H1 (cell line): ENCODE results near the gene AP3M1. TPM values are rescaled to one million over a fixed set of nuclear protein-coding genes. Genes with fewer than 3 reads are reported as not detected.

ENCODE experiments used
- CTCF ChIA-PET: fragments of 300-600 bp; sonication (Branson Sonifier 250); formaldehyde crosslinking; loops from one replicate; lab custom pipeline; 2021; ENCODE audit not compliant: partially characterized antibody; lab: Charles Lee
- POLR2A ChIA-PET: fragments of 300-600 bp; sonication (Branson Sonifier 250); formaldehyde crosslinking; loops from one replicate; lab custom pipeline; 2021; ENCODE audit warnings: inconsistent platforms; ENCODE audit not compliant: partially characterized antibody; lab: Charles Lee
- DNase-seq, 2 experiments: peaks; one replicate each; pipeline versions ENCODE4 v3.0.0 to v3.0.0-alpha.2; 2010 to 2022; ENCODE audit warnings: low spot score in 2 of 2, low read depth in 1 of 2, mixed read lengths in 1 of 2
- FAIRE-seq: peaks from 2 replicates; lab custom pipeline; 2011; peaks lifted over from hg19 to GRCh38; lab: Jason Lieb, UNC
- H2AFZ ChIP-seq: 2 replicates; pipeline ENCODE4 v1.8.1; 2012; ENCODE audit warnings: low read length, inconsistent platforms
- H2AK5ac ChIP-seq: 2 replicates; pipeline ENCODE4 v1.6.1; 2013; ENCODE audit warnings: low read depth, low read length
- H2BK120ac ChIP-seq: replicated peaks from 2 replicates; pipeline ENCODE3; 2013; ENCODE audit warnings: low read depth, low read length, inconsistent platforms
- H2BK12ac ChIP-seq: 2 replicates; pipeline ENCODE4 v1.6.1; 2013; ENCODE audit warnings: low read depth, low read length
- H2BK15ac ChIP-seq: 2 replicates; pipeline ENCODE4 v1.6.1; 2013; ENCODE audit warnings: low read length
- H2BK20ac ChIP-seq: 2 replicates; pipeline ENCODE4 v1.6.1; 2013; ENCODE audit warnings: low read length
- H2BK5ac ChIP-seq: 2 replicates; pipeline ENCODE4 v1.6.1; 2013; ENCODE audit warnings: low read depth, low read length
- H3K14ac ChIP-seq: 2 replicates; pipeline ENCODE4 v1.6.1; 2013; ENCODE audit warnings: inconsistent platforms; ENCODE audit not compliant: insufficient read length
- H3K18ac ChIP-seq: 2 replicates; pipeline ENCODE4 v1.6.1; 2013; ENCODE audit warnings: low read length; ENCODE audit errors: extremely low read depth
- H3K23ac ChIP-seq: 2 replicates; pipeline ENCODE4 v1.6.1; 2013; ENCODE audit warnings: inconsistent platforms; ENCODE audit not compliant: insufficient read length
- H3K23me2 ChIP-seq: 2 replicates; pipeline ENCODE4 v1.6.1; 2013; ENCODE audit warnings: low read depth, low read length
- H3K27ac ChIP-seq: 2 replicates; pipeline ENCODE4 v1.6.1; 2011; ENCODE audit warnings: low read depth, low read length, inconsistent platforms
- H3K27me3 ChIP-seq, 4 experiments: replicated peaks in 1 of 4; 1 replicate in 1 of 4; 2 replicates in 3 of 4; pipeline versions ENCODE4 v1.6.1 to v1.8.1; 2011 to 2013; ENCODE audit warnings: low read length in 3 of 4, mild to moderate bottlenecking in 3 of 4, inconsistent platforms in 2 of 4, mixed read lengths in 2 of 4, moderate library complexity in 1 of 4; ENCODE audit not compliant: control insufficient read depth in 3 of 4, insufficient read depth in 3 of 4; ENCODE audit errors: extremely low read depth in 1 of 4
- H3K36me3 ChIP-seq, 4 experiments: 2 replicates each; pipeline versions ENCODE4 v1.6.1 to v1.8.1; 2011 to 2013; ENCODE audit warnings: mild to moderate bottlenecking in 4 of 4, low read length in 3 of 4, moderate library complexity in 2 of 4, control low read depth in 1 of 4, inconsistent platforms in 1 of 4; ENCODE audit not compliant: insufficient read depth in 4 of 4, control insufficient read depth in 2 of 4
- H3K4ac ChIP-seq: replicated peaks from 2 replicates; pipeline ENCODE3; 2013; ENCODE audit warnings: low read length, low read depth, mixed read lengths, inconsistent platforms; ENCODE audit not compliant: insufficient read length
- H3K4me1 ChIP-seq, 4 experiments: replicated peaks in 1 of 4; 1 replicate in 1 of 4; 2 replicates in 3 of 4; pipeline versions ENCODE4 v1.6.1 to v1.8.1; 2011 to 2013; ENCODE audit warnings: low read length in 3 of 4, inconsistent platforms in 2 of 4, mixed read lengths in 1 of 4; ENCODE audit not compliant: insufficient read depth in 4 of 4, control insufficient read depth in 3 of 4
- H3K4me2 ChIP-seq, 2 experiments: 2 replicates each; pipeline versions ENCODE4 v1.6.1 to v1.8.1; 2011 to 2013; ENCODE audit warnings: low read depth in 2 of 2, low read length in 2 of 2, control low read depth in 1 of 2, inconsistent platforms in 1 of 2, mild to moderate bottlenecking in 1 of 2; ENCODE audit not compliant: insufficient read depth in 1 of 2
- H3K4me3 ChIP-seq, 4 experiments: fragments of 200-600, 300-600 bp in 1 of 4; sonication (generic), shearing (Covaris generic), sonication (Bioruptor Twin) in 1 of 4; 2 replicates each; pipeline versions ENCODE4 v1.5.1 to v1.8.1; 2011 to 2016; ENCODE audit warnings: low read length in 4 of 4, low read depth in 3 of 4, control low read depth in 2 of 4, inconsistent platforms in 2 of 4, mild to moderate bottlenecking in 2 of 4, mixed read lengths in 1 of 4, moderate library complexity in 1 of 4; ENCODE audit not compliant: insufficient read depth in 2 of 4; ENCODE audit errors: extremely low read depth in 1 of 4
- H3K56ac ChIP-seq: replicated peaks from 2 replicates; pipeline ENCODE3; 2013; ENCODE audit warnings: low read depth, mild to moderate bottlenecking, mixed read lengths, low read length, inconsistent platforms; ENCODE audit not compliant: insufficient read length
- H3K79me1 ChIP-seq: 2 replicates; pipeline ENCODE4 v1.6.1; 2013; ENCODE audit warnings: low read depth, low read length, control low read depth
- H3K79me2 ChIP-seq, 2 experiments: 2 replicates each; pipeline versions ENCODE4 v1.6.1 to v1.8.1; 2012 to 2013; ENCODE audit warnings: low read length in 2 of 2, mild to moderate bottlenecking in 2 of 2, inconsistent platforms in 1 of 2; ENCODE audit not compliant: insufficient read depth in 2 of 2, control insufficient read depth in 1 of 2
- H3K9ac ChIP-seq, 4 experiments: replicated peaks in 1 of 4; 1 replicate in 1 of 4; 2 replicates in 3 of 4; pipeline versions ENCODE4 v1.6.1 to v1.8.1; 2011 to 2013; ENCODE audit warnings: low read depth in 3 of 4, low read length in 3 of 4, control low read depth in 2 of 4, mild to moderate bottlenecking in 2 of 4, moderate library complexity in 2 of 4, inconsistent platforms in 1 of 4; ENCODE audit errors: extremely low read depth in 1 of 4
- H3K9me3 ChIP-seq, 2 experiments: 2 replicates each; pipeline versions ENCODE4 v1.6.1 to v1.8.1; 2012 to 2013; ENCODE audit warnings: mild to moderate bottlenecking in 2 of 2, moderate library complexity in 2 of 2, control low read depth in 1 of 2, inconsistent platforms in 1 of 2, low read depth in 1 of 2, low read length in 1 of 2, mixed read lengths in 1 of 2; ENCODE audit not compliant: insufficient read depth in 2 of 2
- H4K20me1 ChIP-seq, 2 experiments: replicated peaks in 1 of 2; 2 replicates each; pipeline versions ENCODE3 to v1.8.1; 2011 to 2013; ENCODE audit warnings: inconsistent platforms in 2 of 2, low read length in 2 of 2, mild to moderate bottlenecking in 1 of 2; ENCODE audit not compliant: insufficient read depth in 2 of 2, control insufficient read depth in 1 of 2
- H4K5ac ChIP-seq: 2 replicates; pipeline ENCODE4 v1.6.1; 2013; ENCODE audit warnings: low read length, low read depth, mixed read lengths, inconsistent platforms; ENCODE audit not compliant: insufficient read length
- H4K8ac ChIP-seq: 2 replicates; pipeline ENCODE4 v1.8.0; 2013; ENCODE audit warnings: mild to moderate bottlenecking, moderate library complexity, low read length, inconsistent platforms; ENCODE audit not compliant: insufficient read depth; ENCODE audit errors: extremely low read depth
- H4K91ac ChIP-seq: replicated peaks from 2 replicates; pipeline ENCODE3; 2013; ENCODE audit warnings: low read length, mixed read lengths, inconsistent platforms; ENCODE audit not compliant: insufficient read length
- CTCF ChIP-seq, 3 experiments: IDR thresholded peaks; 1 replicate in 2 of 3; 2 replicates in 1 of 3; pipeline versions ENCODE4 v1.5.1 to v1.6.1; 2011; ENCODE audit warnings: low read length in 3 of 3, mild to moderate bottlenecking in 3 of 3, inconsistent platforms in 2 of 3, low read depth in 1 of 3, moderate library complexity in 1 of 3; ENCODE audit not compliant: insufficient read depth in 1 of 3; ENCODE audit errors: control extremely low read depth in 1 of 3
- NANOG ChIP-seq: IDR thresholded peaks from 2 replicates; pipeline ENCODE4 v1.6.1; 2011; ENCODE audit warnings: low read length, low read depth, mild to moderate bottlenecking, inconsistent platforms; ENCODE audit not compliant: insufficient read depth, poor library complexity, severe bottlenecking
- WGBS, 2 experiments: shearing (Covaris generic) in 1 of 2; methylation state at CpG; one replicate each; pipeline versions ENCODE4 v1.1.6 to v1.1.7; 2013 to 2015; ENCODE audit warnings: low lambda C conversion rate in 2 of 2, mixed read lengths in 2 of 2, inconsistent platforms in 1 of 2, low coverage in 1 of 2, missing lambda C conversion rate in 1 of 2; ENCODE audit not compliant: insufficient replicate concordance in 2 of 2, insufficient coverage in 1 of 2, insufficient read length in 1 of 2; ENCODE audit errors: extremely low coverage in 1 of 2, missing lambda C conversion rate in 1 of 2; 5-methylcytosine and 5-hydroxymethylcytosine counted together
- polyA plus RNA-seq, 7 experiments: library from polyadenylated mRNA; depleted of rRNA in 3 of 7; stranded (reverse) in 5 of 7; unstranded in 2 of 7; fragments of >200 nt in 5 of 7; fragments of 200-250 nt in 2 of 7; gene quantifications; 1 replicate in 5 of 7; 2 replicates in 1 of 7; 4 replicates in 1 of 7; pipeline versions ENCODE4 v1.2.1 to v1.2.3, GENCODE V29; 2011 to 2013; ENCODE audit warnings: missing spikeins in 2 of 7, mixed read lengths in 2 of 7
- total RNA-seq: library from RNA; stranded (reverse); fragmentation: NEBNext Ultra II Directional; extraction: Animal tissue kit (Norgen Biotek cat#: 25700); gene quantifications from 2 replicates; pipeline ENCODE4 v1.2.1, GENCODE V29; 2021

Gene AP3M1
- total and polyA plus RNA-seq, 2 of the 8 experiments (the other 6 are each of a cell fraction or from before 2014, with no cell fraction given): 23.9 to 38.9 TPM

GRCh38 chr10:74133923-74134820 is 16.5 kb downstream of the AP3M1 start:
- ChIA-PET POLR2A (interaction anchor here (0.6 to 1.7 kb wide), 3 partner anchors 14 to 101 kb away, joined by 3 to 6 read pairs (median 4); partner anchors contain the start of genes ADK and AP3M1), CTCF (interaction anchor here (0.6 to 1.8 kb wide), 3 partner anchors 20 to 35 kb away, joined by 3 read pairs; no protein-coding TSS in a partner anchor)
- H4K91ac ChIP-seq: no peak overlapping the region
- H4K8ac ChIP-seq: no peak overlapping the region
- H2AFZ ChIP-seq: no peak overlapping the region
- H3K14ac ChIP-seq: no peak overlapping the region
- no peaks in the 10 kb centered on the region for H3K79me1 ChIP-seq
- H3K23me2 ChIP-seq: no peaks in the 10 kb centered on the region
- H3K4me1 ChIP-seq: no peaks in the 10 kb centered on the region
- H3K9ac ChIP-seq: no peak overlapping the region
- no peak overlapping the region for H3K18ac ChIP-seq
- no peaks in the 10 kb centered on the region for H4K20me1 ChIP-seq
- no peaks in the 10 kb centered on the region for H3K27me3 ChIP-seq
- H3K27ac ChIP-seq: no peak overlapping the region
- H2BK5ac ChIP-seq: no peak overlapping the region
- no peak overlapping the region for H2BK20ac ChIP-seq
- H3K23ac ChIP-seq: no peak overlapping the region
- no peak overlapping the region for H2BK15ac ChIP-seq
- no peak overlapping the region for H2AK5ac ChIP-seq
- 96% methylated on average over 11 of the region's 11 CpGs; no CpG with 5 or more reads in 1 of the 2 experiments for WGBS, 2 experiments
- H4K5ac ChIP-seq: no peak overlapping the region
- H3K4me2 ChIP-seq: no peak overlapping the region
- DNase-seq (no peak), FAIRE-seq (no peak)
- peaks cover 0 to 49% (median 25%) of the 10 kb centered on the region in 4 experiments; a peak in 7 of 8 replicates for H3K36me3 ChIP-seq
- TF ChIP-seq NANOG (no peak), CTCF (IDR thresholded peaks at IDR 0.05; ENCODE audit: control extremely low read depth in 1 of 3, insufficient read depth in 1 of 3, low read depth in 1 of 3, low read length in 3 of 3) (no peak)
- no peak overlapping the region for H3K4me3 ChIP-seq
- no peaks in the 10 kb centered on the region for H3K79me2 ChIP-seq
- no peak overlapping the region for H3K4ac ChIP-seq
- H3K56ac ChIP-seq: no peak overlapping the region
- H2BK12ac ChIP-seq: no peak overlapping the region
- H2BK120ac ChIP-seq: no peak overlapping the region
- H3K9me3 ChIP-seq: no peaks in the 10 kb centered on the region
